HG02678 (cell line): Measurements from ENCODE around the gene CHD9.
A peak's percentile ranks its signal among the peaks of the same experiment; 100 is the strongest.

Source experiments
- ATAC-seq: cut with Tn5 transposase; IDR thresholded peaks from one replicate; pipeline ENCODE4 v1.9.1; 2021; ENCODE audit warnings: mild to moderate bottlenecking, moderate library complexity; ENCODE audit not compliant: unreplicated experiment

The CHD9 gene

DNA sequence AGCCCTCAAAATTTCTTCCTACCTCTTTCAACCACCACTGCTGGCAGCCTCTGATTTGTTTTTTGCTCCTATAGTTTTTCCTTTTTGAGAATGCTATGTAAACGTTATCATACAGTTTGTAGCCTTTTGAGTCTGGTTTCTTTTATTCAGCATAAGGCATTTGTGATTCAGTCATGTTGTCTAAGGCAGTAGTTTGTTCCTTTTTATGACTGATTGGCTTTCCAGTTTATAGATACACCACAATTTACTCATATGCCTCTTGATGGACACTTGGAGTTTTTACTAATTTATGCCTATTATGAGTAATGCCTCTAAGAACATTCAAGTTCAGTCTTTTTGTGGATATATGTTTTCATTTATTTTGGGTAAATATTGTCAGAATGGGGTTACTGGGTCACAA lies 136.6 kb downstream of the CHD9 start:
- no peak for ATAC-seq

DNA sequence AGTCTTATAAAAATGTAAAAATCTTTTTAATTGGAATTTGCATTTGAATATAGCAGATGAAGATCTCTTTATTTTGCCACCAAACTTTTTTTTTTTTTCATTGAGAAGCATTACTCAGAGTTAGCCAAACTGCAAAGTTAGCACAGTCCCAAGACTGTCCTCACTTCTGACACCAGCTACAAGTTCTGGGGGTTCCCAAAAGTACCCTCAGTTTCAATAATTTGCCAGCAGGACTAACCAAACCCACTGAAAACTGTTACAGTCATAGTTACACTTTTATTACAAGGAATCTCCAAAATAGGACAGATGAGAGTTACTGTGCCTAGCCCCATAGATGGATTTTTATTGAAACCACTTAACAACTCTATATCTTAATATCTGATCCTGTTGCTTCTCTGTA lies 144.1 kb downstream of the CHD9 start:
- no peak for ATAC-seq

GRCh38 chr16:53201900-53202299 lies 147.1 kb downstream of the CHD9 start:
- no peak for ATAC-seq

- ATAC-seq, result no peak
Observed at GRCh38 chr16:53202398-53202797, 147.6 kb downstream of the CHD9 start.

- ATAC-seq, result peak; percentile 80
Observed at GRCh38 chr16:53207810-53208752, 153.3 kb downstream of the CHD9 start.

DNA sequence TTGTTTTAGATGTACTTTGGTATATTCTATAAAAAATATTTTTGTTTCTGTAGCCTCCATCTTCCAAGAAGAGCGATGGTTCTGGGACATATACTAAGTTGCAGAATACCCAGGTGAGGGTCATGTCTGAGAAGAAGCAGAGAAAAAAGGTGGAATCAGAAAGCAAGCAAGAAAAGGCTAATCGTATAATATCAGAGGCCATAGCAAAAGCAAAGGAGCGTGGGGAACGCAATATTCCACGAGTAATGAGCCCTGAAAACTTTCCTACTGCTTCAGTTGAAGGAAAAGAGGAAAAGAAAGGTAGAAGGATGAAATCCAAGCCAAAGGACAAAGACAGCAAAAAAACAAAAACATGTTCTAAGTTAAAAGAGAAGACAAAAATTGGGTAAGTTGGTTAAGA lies 154.6 kb downstream of the CHD9 start:
- no peak for ATAC-seq

DNA sequence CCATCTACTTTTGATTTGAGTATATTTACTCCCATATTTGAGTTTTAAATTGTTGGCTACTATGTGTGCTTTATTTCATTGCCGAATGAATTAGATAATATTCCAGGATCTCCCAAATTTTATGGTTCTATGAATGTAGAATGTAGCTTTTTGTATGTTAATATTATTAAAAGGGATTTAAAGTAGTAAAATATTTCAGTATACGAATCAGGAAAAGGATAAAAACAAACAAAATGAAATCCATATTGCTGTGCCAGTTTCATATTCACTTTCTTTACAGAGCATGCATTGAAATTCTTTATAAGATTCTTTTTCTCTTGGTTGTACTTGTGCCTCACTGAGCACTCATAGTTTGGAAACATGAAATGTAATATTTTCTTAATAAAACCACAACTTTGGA lies 155.1 kb downstream of the CHD9 start:
- ATAC-seq, result no peak

DNA sequence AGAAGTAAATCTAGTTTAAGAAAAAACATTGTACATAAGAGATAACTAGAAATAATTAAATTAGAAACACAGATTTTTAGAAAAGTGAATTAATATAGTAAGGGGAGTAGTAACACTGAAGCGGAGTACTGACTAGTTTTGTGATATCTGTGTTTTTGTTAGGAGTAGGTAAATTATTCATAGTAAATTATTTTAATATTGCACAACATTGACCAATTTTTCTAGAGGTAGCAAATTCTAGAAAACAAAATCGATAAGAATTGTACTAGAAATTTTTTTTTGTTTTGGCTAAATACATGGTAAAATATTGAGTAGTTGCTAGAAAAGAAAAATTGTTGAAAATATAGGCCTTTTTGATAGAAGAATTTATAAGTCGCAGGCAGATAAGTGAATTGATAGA lies 156.5 kb downstream of the CHD9 start:
- no peak for ATAC-seq

DNA sequence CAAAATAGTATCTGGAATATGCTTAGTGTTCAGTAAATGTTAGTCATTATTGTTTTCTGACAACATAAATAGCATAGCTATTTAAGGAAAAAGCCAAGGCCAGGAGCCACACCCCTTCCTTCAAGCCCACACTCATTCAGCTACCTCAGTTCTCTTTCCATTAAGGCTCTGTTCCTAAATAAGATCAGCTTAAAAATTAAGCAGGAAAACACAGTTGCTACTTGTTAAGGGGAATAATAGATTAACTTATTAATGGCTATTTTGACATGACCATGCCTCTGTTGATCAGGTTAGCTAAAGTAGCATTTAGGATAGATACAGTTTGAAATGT lies 158.1 kb downstream of the CHD9 start:
- ATAC-seq, result no peak

DNA sequence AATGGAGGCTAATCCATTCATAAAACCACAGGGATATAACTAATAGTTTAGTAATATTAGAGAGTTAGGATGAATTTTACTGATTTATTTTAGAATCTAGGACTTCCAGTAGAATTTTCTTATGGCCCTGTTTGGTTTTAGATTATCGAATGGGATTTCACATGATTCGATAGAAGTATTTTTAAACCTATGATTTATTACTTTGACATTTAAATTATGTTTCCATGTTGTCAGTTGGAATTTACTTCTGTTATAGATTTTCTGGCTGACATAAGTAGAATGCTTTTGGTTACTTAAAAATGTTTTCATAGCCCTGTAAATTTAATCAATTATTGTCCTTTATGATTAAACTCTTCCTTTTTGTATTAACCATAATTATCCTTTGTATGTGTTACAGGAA lies 158.8 kb downstream of the CHD9 start:
- no peak for ATAC-seq

DNA sequence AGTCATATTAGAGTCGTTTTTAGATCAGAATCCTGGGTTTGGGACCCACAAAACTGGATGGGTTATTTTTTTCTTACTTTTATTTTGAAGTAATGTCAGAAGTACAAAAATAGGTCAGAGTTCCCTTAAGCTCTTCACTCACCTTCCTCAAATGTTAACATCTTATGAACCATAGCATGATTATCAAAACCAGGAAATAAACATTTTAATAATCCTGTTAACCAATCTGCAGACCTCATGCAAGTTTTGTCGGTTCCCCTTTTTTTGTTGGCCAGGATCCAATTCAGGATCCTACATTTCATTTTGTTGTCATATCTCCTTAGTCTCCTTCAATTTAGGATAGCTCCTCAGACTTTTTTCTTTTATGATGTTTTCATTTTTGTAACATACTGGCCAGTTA lies 162.0 kb downstream of the CHD9 start:
- no peak for ATAC-seq

- no peak for ATAC-seq
Observed at GRCh38 chr16:53219371-53219770, 164.6 kb downstream of the CHD9 start.

- ATAC-seq, result peak; percentile 43
Observed at GRCh38 chr16:53219795-53220454, 165.1 kb downstream of the CHD9 start.

DNA sequence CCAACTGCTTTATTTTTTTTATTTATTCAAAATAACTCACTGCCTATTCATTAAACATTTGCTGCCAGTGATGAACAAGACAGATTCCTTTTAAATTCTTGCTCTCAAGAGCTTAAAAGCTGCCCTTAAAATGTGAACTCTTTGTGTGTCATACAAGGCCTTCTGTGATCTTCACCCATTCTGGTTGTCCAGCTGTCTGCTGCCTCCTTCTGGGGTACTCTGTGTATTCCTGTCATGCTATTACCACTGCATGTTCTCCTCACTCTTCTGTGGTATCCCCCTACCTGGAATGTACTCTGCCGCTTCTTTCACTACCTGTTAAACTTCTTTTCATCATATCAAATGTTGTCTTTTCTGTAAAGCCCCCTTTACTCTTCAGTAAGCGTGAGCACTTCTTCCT lies 165.8 kb downstream of the CHD9 start:
- ATAC-seq, result peak; percentile 55

GRCh38 chr16:53224951-53225533 lies 170.3 kb downstream of the CHD9 start:
- ATAC-seq, result no peak

- no peak for ATAC-seq
Observed at GRCh38 chr16:53232826-53233529, 178.2 kb downstream of the CHD9 start.

- no peak for ATAC-seq
Observed at GRCh38 chr16:53234836-53235235, 180.0 kb downstream of the CHD9 start.

GRCh38 chr16:53235851-53236250 lies 181.1 kb downstream of the CHD9 start:
- no peak for ATAC-seq

GRCh38 chr16:53249331-53249730 lies 194.5 kb downstream of the CHD9 start:
- ATAC-seq, result no peak

GRCh38 chr16:53257001-53257400 lies 202.2 kb downstream of the CHD9 start:
- ATAC-seq, result no peak

GRCh38 chr16:53258809-53259208 lies 204.0 kb downstream of the CHD9 start:
- no peak for ATAC-seq
